GM18951 (cell line): Measurements from ENCODE around the gene TDRD5.

Experiments
- POLR2A ChIP-seq: IDR thresholded peaks from 4 replicates; pipeline ENCODE4 v1.6.1; 2011; ENCODE audit warnings: mild to moderate bottlenecking; ENCODE audit not compliant: insufficient read length, insufficient read depth; ENCODE audit errors: extremely low read depth
- in situ Hi-C: fragments of 300-500 bp; cut with MboI; formaldehyde crosslinking; loops from one replicate; pipeline ENCODE4 v1.12.0; 2022; ENCODE audit warnings: low sequenced_read_pairs, mixed read lengths, inconsistent platforms; ENCODE audit not compliant: unreplicated experiment

TDRD5 gene

GRCh38 chr1:179591592-179592580 lies at the start of gene TDRD5:
Gene TDRD5 (plus strand): TSS chr1:179591832. CDS start chr1:179592616, 784 bp downstream.
- no peak for TF ChIP-seq POLR2A
- in situ Hi-C loops = no loop called here

- in situ Hi-C loops = no loop called here
- TF ChIP-seq POLR2A = no peak
These were observed 46.3 kb upstream of the TDRD5 start for GRCh38 chr1:179545321-179545720.

GRCh38 chr1:179547021-179547535 lies 44.6 kb upstream of the TDRD5 start:
- in situ Hi-C loops = no loop called here
- TF ChIP-seq POLR2A = no peak

- in situ Hi-C loops = no loop called here
- TF ChIP-seq POLR2A = no peak
These were observed 42.8 kb upstream of the TDRD5 start for GRCh38 chr1:179548666-179549367.

GRCh38 chr1:179549368-179549700 lies 42.3 kb upstream of the TDRD5 start:
- in situ Hi-C loops = no loop called here
- TF ChIP-seq POLR2A = no peak

- TF ChIP-seq POLR2A = no peak
- in situ Hi-C loops = no loop called here
These were observed 40.6 kb upstream of the TDRD5 start for GRCh38 chr1:179550746-179551682.

- in situ Hi-C loops = no loop called here
- no peak for TF ChIP-seq POLR2A
These were observed 37.2 kb upstream of the TDRD5 start for GRCh38 chr1:179554427-179554826.

- TF ChIP-seq POLR2A = no peak
- in situ Hi-C loops = no loop called here
These were observed 33.6 kb upstream of the TDRD5 start for GRCh38 chr1:179558078-179558477.

GRCh38 chr1:179575497-179576314 lies 15.9 kb upstream of the TDRD5 start, which contains the start of gene NPHS2:
Gene NPHS2 (minus strand): TSS chr1:179575948. CDS start chr1:179575864, 84 bp downstream.
- in situ Hi-C loops = no loop called here
- TF ChIP-seq POLR2A = no peak

- in situ Hi-C loops = no loop called here
- TF ChIP-seq POLR2A = no peak
These were observed 15.1 kb upstream of the TDRD5 start for GRCh38 chr1:179576509-179576908.

GRCh38 chr1:179583771-179584320 lies 7.8 kb upstream of the TDRD5 start:
- in situ Hi-C loops = no loop called here
- TF ChIP-seq POLR2A = no peak

- in situ Hi-C loops = no loop called here
- TF ChIP-seq POLR2A = no peak
These were observed 5.4 kb upstream of the TDRD5 start for GRCh38 chr1:179586107-179586823.
